ENCODE measurements around the gene OR13C5.
"Not testable (repeated sequence)": the region's sequence is repeated elsewhere in the genome, so short reads cannot be mapped to it uniquely, and the experiment has no call there.

OR13C5 gene

GRCh38 chr9:104599313-104599712 lies at the start of gene OR13C5:
OR13C5 (minus strand) TSS chr9:104599413; CDS start chr9:104599413, 0 bp downstream.
- DNase-seq (ENCODE audit: low read depth in 1 of 2, low spot score in 1 of 2) = not testable (repeated sequence)

GRCh38 chr9:104635456-104635855 lies 36.2 kb upstream of the OR13C5 start:
- DNase-seq (ENCODE audit: low read depth in 1 of 2, low spot score in 1 of 2) = no peak

GRCh38 chr9:104633976-104634520 lies 34.8 kb upstream of the OR13C5 start:
- no peak for DNase-seq (ENCODE audit: low read depth in 1 of 2, low spot score in 1 of 2)

- DNase-seq (ENCODE audit: low read depth in 1 of 2, low spot score in 1 of 2) = not testable (repeated sequence)
Measured at GRCh38 chr9:104625964-104626363, 26.8 kb upstream of the OR13C5 start.

GRCh38 chr9:104618104-104618503 lies 18.9 kb upstream of the OR13C5 start, which contains the start of gene OR13C9:
OR13C9 (minus strand) TSS chr9:104618204; CDS start chr9:104618204, 0 bp downstream.
- no peak for DNase-seq (ENCODE audit: low read depth in 1 of 2, low spot score in 1 of 2)

- no peak for DNase-seq (ENCODE audit: low read depth in 1 of 2, low spot score in 1 of 2)
Measured at GRCh38 chr9:104617418-104617817, 18.2 kb upstream of the OR13C5 start.

- DNase-seq (ENCODE audit: low read depth in 1 of 2, low spot score in 1 of 2) = no peak
Measured at GRCh38 chr9:104611213-104611612, 12.0 kb upstream of the OR13C5 start.

- no peak for DNase-seq (ENCODE audit: low read depth in 1 of 2, low spot score in 1 of 2)
Measured at GRCh38 chr9:104608336-104608735, 9.1 kb upstream of the OR13C5 start.

- DNase-seq (ENCODE audit: low read depth in 1 of 2, low spot score in 1 of 2) = no peak
Measured at GRCh38 chr9:104606152-104606551, 6.9 kb upstream of the OR13C5 start.

GRCh38 chr9:104605527-104605926 lies 6.3 kb upstream of the OR13C5 start, which contains the start of gene OR13C2:
OR13C2 (minus strand) TSS chr9:104605627; CDS start chr9:104605627, 0 bp downstream.
- DNase-seq (ENCODE audit: low read depth in 1 of 2, low spot score in 1 of 2) = not testable (repeated sequence)

- DNase-seq (ENCODE audit: low read depth in 1 of 2, low spot score in 1 of 2) = no peak
Measured at GRCh38 chr9:104604801-104605200, 5.6 kb upstream of the OR13C5 start.

GRCh38 chr9:104598749-104599148 lies 464 bp downstream of the OR13C5 start:
- not testable (repeated sequence) for DNase-seq (ENCODE audit: low read depth in 1 of 2, low spot score in 1 of 2)

- DNase-seq (ENCODE audit: low read depth in 1 of 2, low spot score in 1 of 2) = no peak
Measured at GRCh38 chr9:104589626-104590025, 9.6 kb downstream of the OR13C5 start.

GRCh38 chr9:104586496-104587180 lies 12.6 kb downstream of the OR13C5 start:
- no peak for DNase-seq (ENCODE audit: low read depth in 1 of 2, low spot score in 1 of 2)

- no peak for DNase-seq (ENCODE audit: low read depth in 1 of 2, low spot score in 1 of 2)
Measured at GRCh38 chr9:104580562-104580961, 18.7 kb downstream of the OR13C5 start.

GRCh38 chr9:104577263-104577662 lies 21.9 kb downstream of the OR13C5 start:
- no peak for DNase-seq (ENCODE audit: low read depth in 1 of 2, low spot score in 1 of 2)

GRCh38 chr9:104575456-104575855 lies 23.8 kb downstream of the OR13C5 start:
- no peak for DNase-seq (ENCODE audit: low read depth in 1 of 2, low spot score in 1 of 2)

- no peak for DNase-seq (ENCODE audit: low read depth in 1 of 2, low spot score in 1 of 2)
Measured at GRCh38 chr9:104572612-104573011, 26.6 kb downstream of the OR13C5 start.

- DNase-seq (ENCODE audit: low read depth in 1 of 2, low spot score in 1 of 2) = no peak
Measured at GRCh38 chr9:104568868-104569267, 30.3 kb downstream of the OR13C5 start, which contains the start of gene OR13C8. OR13C8 (plus strand) TSS chr9:104569168; CDS start chr9:104569168, 0 bp downstream.

- DNase-seq (ENCODE audit: low read depth in 1 of 2, low spot score in 1 of 2) = no peak
Measured at GRCh38 chr9:104564358-104564757, 34.9 kb downstream of the OR13C5 start.

- no peak for DNase-seq (ENCODE audit: low read depth in 1 of 2, low spot score in 1 of 2)
Measured at GRCh38 chr9:104556830-104557634, 42.2 kb downstream of the OR13C5 start.

- DNase-seq (ENCODE audit: low read depth in 1 of 2, low spot score in 1 of 2) = no peak
Measured at GRCh38 chr9:104555521-104555920, 43.7 kb downstream of the OR13C5 start.
